Left ventricle myocardium inferior (tissue), 1 donor: ENCODE data around the gene ITIH5. TPM values are rescaled to one million over a fixed set of nuclear protein-coding genes. Genes with fewer than 3 reads are reported as not detected.
A peak's percentile ranks its signal among the peaks of the same experiment; 100 is the strongest.

ENCODE experiments used
- DNase-seq: peaks from one replicate; pipeline ENCODE4 v3.0.0-alpha.2; 2020
- H3K27ac ChIP-seq: fragments of 200-600 bp; replicated peaks from 2 replicates; pipeline ENCODE4 v1.8.0; 2021
- H3K27me3 ChIP-seq: fragments of 200-600 bp; 2 replicates; pipeline ENCODE4 v1.8.0; 2021; ENCODE audit warnings: low read depth
- H3K36me3 ChIP-seq: fragments of 200-600 bp; 2 replicates; pipeline ENCODE4 v1.8.0; 2021
- H3K4me1 ChIP-seq: fragments of 200-600 bp; 2 replicates; pipeline ENCODE4 v1.8.0; 2021
- H3K4me3 ChIP-seq: fragments of 200-600 bp; 2 replicates; pipeline ENCODE4 v1.8.0; 2021; ENCODE audit warnings: mild to moderate bottlenecking, moderate library complexity
- H3K9me3 ChIP-seq: fragments of 200-600 bp; replicated peaks from 2 replicates; pipeline ENCODE4 v1.8.0; 2021
- CTCF ChIP-seq: fragments of 200-600 bp; IDR thresholded peaks from 2 replicates; pipeline ENCODE4 v1.8.0; 2021; ENCODE audit warnings: antibody characterized with exemption, mild to moderate bottlenecking, borderline replicate concordance
- intact Hi-C: fragments of 100-400 bp; cut with micrococcal nuclease; formaldehyde crosslinking; loops from one replicate; pipeline ENCODE4 v1.11.0; 2022
- total RNA-seq: library from RNA; stranded (reverse); fragmentation: NEBNext Ultra II Directional; extraction: Animal tissue kit (Norgen Biotek cat#: 25700); gene quantifications from one replicate; pipeline ENCODE4 v1.2.1, GENCODE V29; 2021
- donor health status: DM: no; HTN: yes; CAD: no; lungs with severe emphysema.

Gene ITIH5
- total RNA-seq, 1 donor from 2014 or later: 10.8 TPM

- no peak for DNase-seq
- TF ChIP-seq CTCF: no peak
- H3K36me3 ChIP-seq: no peaks in the 10 kb centered on the region
- H3K27ac ChIP-seq: no peak overlapping the region
- H3K4me1 ChIP-seq: peaks cover 4% of the 10 kb centered on the region
- peaks cover 61% of the 10 kb centered on the region for H3K27me3 ChIP-seq
- intact Hi-C loops: no loop called here
- H3K4me3 ChIP-seq: no peak overlapping the region
- no peaks in the 10 kb centered on the region for H3K9me3 ChIP-seq
Measured at GRCh38 chr10:7672341-7673134, 5.8 kb upstream of the ITIH5 start.

DNA sequence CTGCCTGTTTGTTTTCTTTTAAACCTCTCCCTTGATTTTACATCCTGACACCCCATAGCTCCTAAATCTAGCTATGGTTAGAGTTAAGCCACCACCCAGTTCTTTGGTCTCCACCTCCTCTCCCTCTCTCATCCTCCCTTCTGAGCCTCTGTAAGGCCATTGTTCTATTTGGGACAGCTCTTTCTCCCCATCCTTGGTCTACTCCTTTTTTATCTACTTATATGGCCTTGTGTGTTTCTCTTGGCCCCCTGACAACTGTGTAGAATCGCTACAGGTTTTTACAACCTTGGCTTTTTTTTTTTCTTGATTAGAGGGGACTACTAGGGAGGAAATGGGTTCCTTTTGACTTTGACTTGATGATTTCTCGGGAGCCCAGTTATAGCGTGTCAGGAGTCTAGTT lies 3.4 kb upstream of the ITIH5 start:
- H3K9me3 ChIP-seq: no peaks in the 10 kb centered on the region
- intact Hi-C loops: no loop called here
- no peak for TF ChIP-seq CTCF
- DNase-seq: no peak
- H3K4me1 ChIP-seq: peaks cover 21% of the 10 kb centered on the region
- H3K4me3 ChIP-seq: no peak overlapping the region
- peaks cover 61% of the 10 kb centered on the region for H3K27me3 ChIP-seq
- H3K36me3 ChIP-seq: no peaks in the 10 kb centered on the region
- no peak overlapping the region for H3K27ac ChIP-seq

GRCh38 chr10:7667262-7668141 lies 736 bp upstream of the ITIH5 start:
- DNase-seq: peak; percentile 19
- Histone ChIP-seq H3K9me3 (no peaks in the 10 kb centered on the region), H3K36me3 (no peaks in the 10 kb centered on the region), H3K27me3 (peaks cover 65% of the 10 kb centered on the region), H3K4me1 (peaks cover 24% of the 10 kb centered on the region), H3K27ac (peak overlapping the region; percentile 56), H3K4me3 (peak overlapping the region; percentile 84)
- no peak for TF ChIP-seq CTCF
- intact Hi-C loops: no loop called here

GRCh38 chr10:7665767-7666166 lies 999 bp downstream of the ITIH5 start:
- peak overlapping the region; percentile 72 for H3K27ac ChIP-seq
- intact Hi-C loops: no loop called here
- H3K27me3 ChIP-seq: peaks cover 67% of the 10 kb centered on the region
- H3K4me3 ChIP-seq: peak overlapping the region; percentile 84
- no peaks in the 10 kb centered on the region for H3K36me3 ChIP-seq
- TF ChIP-seq CTCF: no peak
- no peak for DNase-seq
- H3K4me1 ChIP-seq: peaks cover 24% of the 10 kb centered on the region
- H3K9me3 ChIP-seq: no peaks in the 10 kb centered on the region

GRCh38 chr10:7664707-7665106 lies 2.1 kb downstream of the ITIH5 start:
- Histone ChIP-seq H3K27me3 (peaks cover 70% of the 10 kb centered on the region), H3K9me3 (no peaks in the 10 kb centered on the region), H3K36me3 (no peaks in the 10 kb centered on the region), H3K4me3 (peak overlapping the region; percentile 84), H3K27ac (no peak overlapping the region), H3K4me1 (peaks cover 24% of the 10 kb centered on the region)
- no peak for DNase-seq
- TF ChIP-seq CTCF: no peak
- intact Hi-C loops: no loop called here
